Measurements from ENCODE around the gene MSN.
A peak's percentile ranks its signal among the peaks of the same experiment; 100 is the strongest.
"Not testable (repeated sequence)": the region's sequence is repeated elsewhere in the genome, so short reads cannot be mapped to it uniquely, and the experiment has no call there.

The MSN gene

GRCh38 chrX:65644621-65645289, 22.7 kb upstream of the MSN start:
- Histone ChIP-seq H3K36me3 (ENCODE audit: control insufficient read depth, insufficient read depth, low read length) (no peaks in the 10 kb centered on the region), H3K9me3 (ENCODE audit: control insufficient read depth, insufficient read depth, low read length) (no peaks in the 10 kb centered on the region), H3K9ac (ENCODE audit: low read depth, low read length) (no peak overlapping the region), H3K27me3 (ENCODE audit: control insufficient read depth, insufficient read depth, low read length) (no peaks in the 10 kb centered on the region), H3K4me3 (ENCODE audit: low read depth, low read length) (no peak overlapping the region), H3K4me1 (ENCODE audit: control insufficient read depth, insufficient read depth, low read length) (no peaks in the 10 kb centered on the region)

GRCh38 chrX:65647801-65648200, 19.7 kb upstream of the MSN start:
- no peaks in the 10 kb centered on the region for H3K9me3 ChIP-seq (ENCODE audit: control insufficient read depth, insufficient read depth, low read length)
- no peak overlapping the region for H3K9ac ChIP-seq (ENCODE audit: low read depth, low read length)
- no peaks in the 10 kb centered on the region for H3K36me3 ChIP-seq (ENCODE audit: control insufficient read depth, insufficient read depth, low read length)

DNA sequence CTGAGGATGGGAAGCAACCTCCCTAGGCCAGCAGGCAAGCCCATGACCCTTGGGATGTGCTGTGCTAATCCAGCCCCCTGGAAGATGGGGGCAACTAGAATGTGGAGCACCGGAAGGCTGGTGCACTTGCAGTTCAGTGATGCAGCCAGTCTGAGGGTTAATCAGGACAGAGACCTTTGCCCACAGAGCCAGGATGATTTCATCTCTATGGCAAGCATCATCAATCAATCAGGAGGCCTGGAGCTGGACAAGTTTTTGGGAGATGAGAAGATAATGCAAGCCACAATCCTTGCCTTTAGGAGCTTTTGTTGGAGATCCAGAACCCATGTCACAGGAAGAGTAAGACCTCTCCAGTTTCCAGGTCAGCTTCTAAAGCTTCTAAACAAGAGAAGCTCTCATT, 15.4 kb upstream of the MSN start:
- H3K4me1 ChIP-seq (ENCODE audit: control insufficient read depth, insufficient read depth, low read length), result no peaks in the 10 kb centered on the region
- no peaks in the 10 kb centered on the region for H3K36me3 ChIP-seq (ENCODE audit: control insufficient read depth, insufficient read depth, low read length)

More at GRCh38 chrX:65647801-65648200, 19.7 kb upstream of the MSN start:
- no peaks in the 10 kb centered on the region for H3K27me3 ChIP-seq (ENCODE audit: control insufficient read depth, insufficient read depth, low read length)
- no peak overlapping the region for H3K4me3 ChIP-seq (ENCODE audit: low read depth, low read length)
- no peaks in the 10 kb centered on the region for H3K4me1 ChIP-seq (ENCODE audit: control insufficient read depth, insufficient read depth, low read length)

DNA sequence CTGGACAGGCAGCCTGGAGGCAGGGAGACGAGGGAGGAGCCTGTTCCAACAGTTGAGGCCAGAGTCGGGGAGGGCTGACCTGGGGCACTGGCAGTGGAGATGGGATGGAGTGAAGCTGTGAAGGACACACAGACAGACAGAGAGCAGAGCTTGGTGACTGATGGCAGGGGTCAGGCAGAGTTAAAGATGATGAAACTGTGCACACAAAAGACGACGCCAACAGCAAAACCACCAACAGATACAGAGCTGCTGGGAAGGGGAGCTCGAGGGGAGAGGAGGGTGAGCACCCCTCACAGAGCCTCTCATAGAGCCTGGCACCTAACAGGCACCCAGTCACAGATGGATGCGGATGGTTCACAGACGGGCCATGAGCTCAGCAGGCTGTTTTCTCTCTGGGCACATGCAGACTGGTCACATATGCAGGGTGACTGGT, 10.4 kb upstream of the MSN start:
- not testable (repeated sequence) for H3K4me3 ChIP-seq (ENCODE audit: low read depth, low read length); H3K9ac ChIP-seq (ENCODE audit: low read depth, low read length); H3K9me3 ChIP-seq (ENCODE audit: control insufficient read depth, insufficient read depth, low read length); H3K36me3 ChIP-seq (ENCODE audit: control insufficient read depth, insufficient read depth, low read length); H3K4me1 ChIP-seq (ENCODE audit: control insufficient read depth, insufficient read depth, low read length); H3K27me3 ChIP-seq (ENCODE audit: control insufficient read depth, insufficient read depth, low read length)

More for the DNA sequence above, 15.4 kb upstream of the MSN start:
- no peak overlapping the region for H3K4me3 ChIP-seq (ENCODE audit: low read depth, low read length)
- H3K9ac ChIP-seq (ENCODE audit: low read depth, low read length), result no peak overlapping the region
- H3K9me3 ChIP-seq (ENCODE audit: control insufficient read depth, insufficient read depth, low read length), result no peaks in the 10 kb centered on the region
- no peaks in the 10 kb centered on the region for H3K27me3 ChIP-seq (ENCODE audit: control insufficient read depth, insufficient read depth, low read length)

DNA sequence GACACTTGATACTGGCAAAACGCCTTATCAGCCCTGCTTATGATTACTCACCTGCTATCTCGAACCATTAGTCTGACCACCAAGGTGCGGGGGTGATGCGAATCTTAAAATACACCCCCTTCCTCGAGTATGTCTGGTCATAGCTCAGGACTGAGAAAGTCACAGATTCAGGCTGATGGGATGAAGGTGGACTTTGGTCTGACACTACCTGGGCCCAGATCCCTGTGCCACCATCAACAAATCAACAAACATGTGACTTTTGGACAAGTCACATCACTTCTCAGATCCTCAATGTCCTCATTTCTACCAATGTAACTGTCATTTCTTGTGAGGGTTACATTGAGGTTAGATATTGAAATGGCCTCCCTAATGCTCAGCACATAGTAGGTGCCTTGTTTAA, 9.8 kb upstream of the MSN start:
- H3K4me1 ChIP-seq (ENCODE audit: control insufficient read depth, insufficient read depth, low read length), result no peaks in the 10 kb centered on the region
- H3K36me3 ChIP-seq (ENCODE audit: control insufficient read depth, insufficient read depth, low read length), result no peaks in the 10 kb centered on the region
- no peaks in the 10 kb centered on the region for H3K27me3 ChIP-seq (ENCODE audit: control insufficient read depth, insufficient read depth, low read length)
- no peaks in the 10 kb centered on the region for H3K9me3 ChIP-seq (ENCODE audit: control insufficient read depth, insufficient read depth, low read length)
- H3K9ac ChIP-seq (ENCODE audit: low read depth, low read length), result no peak overlapping the region
- no peak overlapping the region for H3K4me3 ChIP-seq (ENCODE audit: low read depth, low read length)

- no peaks in the 10 kb centered on the region for H3K9me3 ChIP-seq (ENCODE audit: control insufficient read depth, insufficient read depth, low read length)
- no peaks in the 10 kb centered on the region for H3K36me3 ChIP-seq (ENCODE audit: control insufficient read depth, insufficient read depth, low read length)
- H3K9ac ChIP-seq (ENCODE audit: low read depth, low read length), result no peak overlapping the region
- H3K4me3 ChIP-seq (ENCODE audit: low read depth, low read length), result no peak overlapping the region
- no peaks in the 10 kb centered on the region for H3K4me1 ChIP-seq (ENCODE audit: control insufficient read depth, insufficient read depth, low read length)
- no peaks in the 10 kb centered on the region for H3K27me3 ChIP-seq (ENCODE audit: control insufficient read depth, insufficient read depth, low read length)
These were observed 9.2 kb upstream of the MSN start for GRCh38 chrX:65658229-65658628.

DNA sequence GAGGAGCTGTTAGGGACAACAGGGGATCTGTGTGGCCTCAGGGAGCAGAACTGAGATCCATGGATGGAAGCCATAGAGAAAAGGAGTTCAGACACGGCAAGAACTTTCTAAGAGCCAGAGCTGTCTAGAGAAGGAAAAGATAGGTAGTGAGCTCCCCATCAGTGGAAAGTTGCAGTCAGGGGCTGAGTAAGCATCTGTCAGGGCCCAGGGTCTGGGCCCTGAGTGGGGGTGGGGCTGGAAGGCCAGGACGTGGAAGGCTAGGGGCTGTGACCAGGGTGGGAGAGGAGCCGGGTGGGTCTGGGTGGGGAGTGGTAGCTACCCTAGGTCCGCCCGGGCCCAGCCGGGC, 324 bp upstream of the MSN start:
- Histone ChIP-seq H3K4me3 (ENCODE audit: low read depth, low read length) (peak overlapping the region; percentile 64), H3K27me3 (ENCODE audit: control insufficient read depth, insufficient read depth, low read length) (no peaks in the 10 kb centered on the region), H3K9me3 (ENCODE audit: control insufficient read depth, insufficient read depth, low read length) (peaks cover 4% of the 10 kb centered on the region), H3K4me1 (ENCODE audit: control insufficient read depth, insufficient read depth, low read length) (peaks cover 3% of the 10 kb centered on the region), H3K9ac (ENCODE audit: low read depth, low read length) (no peak overlapping the region), H3K36me3 (ENCODE audit: control insufficient read depth, insufficient read depth, low read length) (no peaks in the 10 kb centered on the region)

GRCh38 chrX:65668377-65669310, 1.2 kb downstream of the MSN start:
- Histone ChIP-seq H3K4me1 (ENCODE audit: control insufficient read depth, insufficient read depth, low read length) (peaks cover 3% of the 10 kb centered on the region), H3K4me3 (ENCODE audit: low read depth, low read length) (peak overlapping the region; percentile 64), H3K36me3 (ENCODE audit: control insufficient read depth, insufficient read depth, low read length) (no peaks in the 10 kb centered on the region), H3K9me3 (ENCODE audit: control insufficient read depth, insufficient read depth, low read length) (peaks cover 4% of the 10 kb centered on the region), H3K9ac (ENCODE audit: low read depth, low read length) (peak overlapping the region; percentile 27), H3K27me3 (ENCODE audit: control insufficient read depth, insufficient read depth, low read length) (no peaks in the 10 kb centered on the region)

GRCh38 chrX:65671286-65671685, 3.8 kb downstream of the MSN start:
- H3K9me3 ChIP-seq (ENCODE audit: control insufficient read depth, insufficient read depth, low read length), result peaks cover 4% of the 10 kb centered on the region
- H3K27me3 ChIP-seq (ENCODE audit: control insufficient read depth, insufficient read depth, low read length), result no peaks in the 10 kb centered on the region
- H3K4me3 ChIP-seq (ENCODE audit: low read depth, low read length), result no peak overlapping the region
- no peaks in the 10 kb centered on the region for H3K36me3 ChIP-seq (ENCODE audit: control insufficient read depth, insufficient read depth, low read length)
- peaks cover 3% of the 10 kb centered on the region for H3K4me1 ChIP-seq (ENCODE audit: control insufficient read depth, insufficient read depth, low read length)
- no peak overlapping the region for H3K9ac ChIP-seq (ENCODE audit: low read depth, low read length)

DNA sequence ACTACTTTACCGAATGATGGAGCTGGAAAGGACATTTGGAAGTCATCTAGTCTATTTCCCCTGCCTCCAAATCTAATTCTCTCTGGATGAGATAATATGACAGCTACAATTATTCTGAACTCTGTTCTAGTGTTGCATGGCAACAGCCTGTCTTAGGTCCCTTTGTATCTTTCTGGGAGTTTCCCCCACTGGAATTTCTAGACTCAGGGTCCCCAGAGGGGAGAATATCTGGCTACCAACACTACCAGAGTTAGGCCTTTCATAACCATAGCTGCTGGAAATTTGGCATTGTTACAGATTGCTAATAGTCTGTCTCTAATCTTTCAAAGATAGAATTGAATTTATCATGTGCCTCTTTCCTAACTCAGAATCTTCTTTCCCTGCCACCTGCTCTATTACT, 4.5 kb downstream of the MSN start:
- Histone ChIP-seq H3K9ac (ENCODE audit: low read depth, low read length) (no peak overlapping the region), H3K36me3 (ENCODE audit: control insufficient read depth, insufficient read depth, low read length) (no peaks in the 10 kb centered on the region), H3K4me3 (ENCODE audit: low read depth, low read length) (no peak overlapping the region), H3K4me1 (ENCODE audit: control insufficient read depth, insufficient read depth, low read length) (peaks cover 3% of the 10 kb centered on the region), H3K27me3 (ENCODE audit: control insufficient read depth, insufficient read depth, low read length) (no peaks in the 10 kb centered on the region), H3K9me3 (ENCODE audit: control insufficient read depth, insufficient read depth, low read length) (peaks cover 4% of the 10 kb centered on the region)

- Histone ChIP-seq H3K9me3 (ENCODE audit: control insufficient read depth, insufficient read depth, low read length) (peaks cover 4% of the 10 kb centered on the region), H3K27me3 (ENCODE audit: control insufficient read depth, insufficient read depth, low read length) (no peaks in the 10 kb centered on the region), H3K9ac (ENCODE audit: low read depth, low read length) (no peak overlapping the region), H3K4me3 (ENCODE audit: low read depth, low read length) (no peak overlapping the region), H3K4me1 (ENCODE audit: control insufficient read depth, insufficient read depth, low read length) (peaks cover 3% of the 10 kb centered on the region), H3K36me3 (ENCODE audit: control insufficient read depth, insufficient read depth, low read length) (no peaks in the 10 kb centered on the region)
These were observed 6.4 kb downstream of the MSN start for GRCh38 chrX:65673857-65674203.
